ENCODE results near the gene DERA.

Gene DERA

GRCh38 chr12:16086462-16086861 is 175.3 kb downstream of the DERA start:
- DNase-seq, result no peak

- DNase-seq, result no peak
Observed at GRCh38 chr12:16086942-16087341, 175.8 kb downstream of the DERA start.

Data from C1 segment of cervical spinal cord (tissue), 14 donors.